Heart left ventricle (tissue), 13 donors: ENCODE measurements around the gene NELFCD.

Experiments used
- CTCF ChIP-seq, 12 donors: fragments of 200-600 bp; sonication (generic) in 4 of 12; IDR thresholded peaks; one replicate each; pipeline versions ENCODE4 v1.5.0 to v1.8.0; 2018 to 2022; ENCODE audit warnings: antibody characterized with exemption in 12 of 12, mild to moderate bottlenecking in 5 of 12
- POLR2A ChIP-seq, 2 donors: fragments of 450-650 bp; IDR thresholded peaks; one replicate each; pipeline ENCODE4 v1.6.1; 2017; ENCODE audit warnings: antibody characterized with exemption in 2 of 2, mild to moderate bottlenecking in 2 of 2, moderate library complexity in 2 of 2
- donor health status: ischemic (EF 13 %, LVEDD 7.1; RV severe dilation, severe dysfunction).
- donor health status: DM: no; HTN: yes; CAD: no.
- donor health status: DM: no; HTN: no; CAD: no.
- donor health status: ischemic (EF 25% LVEDD 6.9; RV normal size, moderate dysfunction).
- donor health status: ischemic (EF 25% LVEDD 5.7; RV mildly dilated, moderate dysfunction).
- donor health status: ischemic (EF 35%, LVEDD 5.7; RV mildly dilated, moderate dysfunction).
- donor health status: nonischemic (EF 11% LVEDD 7.7; RV severe dilation, severe dysfunction).
- donor health status: DM: yes; HTN: yes; CAD: no.
- donor health status: PGD.
- donor health status: ischemic (EF 29% LVEDD 5.4; RV normal size, mild dysfunction).
- donor health status: nonischemic (EF 23%, LVEDD 6.1; RV moderate dilation, normal function).

- TF ChIP-seq POLR2A (IDR thresholded peaks at IDR 0.05) (no peak), CTCF (IDR thresholded peaks at IDR 0.05) (no peak)
Observed at GRCh38 chr20:59019217-59019616, 38.2 kb downstream of the NELFCD start, which contains the start of gene TUBB1.
